ENCODE results near the gene CHMP2A.

DNA sequence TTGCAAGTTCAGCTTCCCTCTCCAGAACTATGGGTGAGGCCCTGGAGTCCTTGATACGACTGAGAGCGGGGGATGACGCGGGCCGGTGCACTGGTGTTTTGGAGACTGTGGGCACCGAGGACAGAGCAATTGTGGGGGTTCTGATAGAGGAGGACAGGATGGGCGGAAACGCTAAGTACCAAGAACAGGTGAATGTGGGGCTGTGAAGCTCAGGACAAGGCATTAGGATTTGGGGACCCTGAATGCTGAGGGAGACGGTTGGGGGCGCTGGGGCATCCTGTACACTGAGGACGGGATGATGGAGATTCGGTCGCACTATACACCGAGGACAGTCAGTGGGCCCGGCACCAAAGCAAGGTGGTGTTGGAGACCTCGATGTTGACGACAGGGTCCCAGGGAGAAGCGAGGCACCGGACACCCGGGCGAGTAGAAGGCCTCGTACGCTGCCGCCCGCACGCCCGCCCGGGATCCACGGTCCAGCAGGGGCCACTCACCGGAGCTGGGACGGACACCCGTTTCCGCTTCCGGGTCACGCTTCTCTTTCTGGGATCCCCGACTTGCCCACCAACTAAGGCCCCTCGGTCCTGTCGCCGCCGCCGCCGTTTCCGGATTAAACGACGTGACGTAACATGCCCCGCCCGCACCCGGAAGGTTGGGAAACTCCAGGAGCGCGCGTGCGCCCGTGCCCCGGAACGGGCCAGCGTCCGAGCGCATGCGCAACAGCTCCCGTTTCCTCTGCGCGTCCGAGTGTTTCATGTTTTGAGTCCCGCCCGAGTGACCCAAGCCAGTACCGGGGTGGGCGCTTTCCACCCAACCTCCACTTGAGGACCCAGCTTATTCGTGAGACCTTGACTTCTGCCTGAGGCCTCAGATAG is at the start of gene CHMP2A:
- TF ChIP-seq, protein P1, sequence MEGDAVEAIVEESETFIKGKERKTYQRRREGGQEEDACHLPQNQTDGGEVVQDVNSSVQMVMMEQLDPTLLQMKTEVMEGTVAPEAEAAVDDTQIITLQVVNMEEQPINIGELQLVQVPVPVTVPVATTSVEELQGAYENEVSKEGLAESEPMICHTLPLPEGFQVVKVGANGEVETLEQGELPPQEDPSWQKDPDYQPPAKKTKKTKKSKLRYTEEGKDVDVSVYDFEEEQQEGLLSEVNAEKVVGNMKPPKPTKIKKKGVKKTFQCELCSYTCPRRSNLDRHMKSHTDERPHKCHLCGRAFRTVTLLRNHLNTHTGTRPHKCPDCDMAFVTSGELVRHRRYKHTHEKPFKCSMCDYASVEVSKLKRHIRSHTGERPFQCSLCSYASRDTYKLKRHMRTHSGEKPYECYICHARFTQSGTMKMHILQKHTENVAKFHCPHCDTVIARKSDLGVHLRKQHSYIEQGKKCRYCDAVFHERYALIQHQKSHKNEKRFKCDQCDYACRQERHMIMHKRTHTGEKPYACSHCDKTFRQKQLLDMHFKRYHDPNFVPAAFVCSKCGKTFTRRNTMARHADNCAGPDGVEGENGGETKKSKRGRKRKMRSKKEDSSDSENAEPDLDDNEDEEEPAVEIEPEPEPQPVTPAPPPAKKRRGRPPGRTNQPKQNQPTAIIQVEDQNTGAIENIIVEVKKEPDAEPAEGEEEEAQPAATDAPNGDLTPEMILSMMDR (IDR thresholded peaks at IDR 0.05; ENCODE audit: low read depth, low read length): no peak
- no peak for TF ChIP-seq EZH2phosphoT487 (IDR thresholded peaks at IDR 0.05; ENCODE audit: low read depth)
